HepG2 (cell line): ENCODE measurements around the gene DGAT2. TPM values are rescaled to one million over a fixed set of nuclear protein-coding genes. Genes with fewer than 3 reads are reported as not detected.

ENCODE experiments used
- CBX5 ChIP-seq: sonication (generic); formaldehyde crosslinking; IDR thresholded peaks from 2 replicates; pipeline ENCODE4 v1.4.0; 2020; ENCODE audit warnings: missing genetic modification reagents, borderline replicate concordance
- E2F5 ChIP-seq: sonication (generic); formaldehyde crosslinking; conservative IDR thresholded peaks from 2 replicates; pipeline ENCODE4 v1.4.0; 2020; ENCODE audit warnings: missing genetic modification reagents
- ETV6 ChIP-seq: sonication (generic); formaldehyde crosslinking; conservative IDR thresholded peaks from 2 replicates; pipeline ENCODE4 v1.4.0; 2020; ENCODE audit warnings: missing genetic modification reagents
- FOXK1 ChIP-seq: sonication (generic); formaldehyde crosslinking; IDR thresholded peaks from 2 replicates; pipeline ENCODE4 v1.4.0; 2020; ENCODE audit warnings: low read depth, missing genetic modification reagents, borderline replicate concordance
- JARID2 ChIP-seq: sonication (generic); formaldehyde crosslinking; IDR thresholded peaks from 2 replicates; pipeline ENCODE4 v1.8.1; 2023; ENCODE audit warnings: missing genetic modification reagents, inconsistent platforms; ENCODE audit not compliant: insufficient replicate concordance
- MBNL3 ChIP-seq: fragments of 250-450 bp; sonication (Bioruptor Pico); conservative IDR thresholded peaks from 2 replicates; pipeline ENCODE4 v1.8.0; 2022; ENCODE audit warnings: mild to moderate bottlenecking, inconsistent platforms
- RARA ChIP-seq: IDR thresholded peaks from 2 replicates; pipeline ENCODE4 v1.6.1; 2016; ENCODE audit warnings: missing genetic modification reagents, missing compliant biosample characterization
- RBM22 ChIP-seq: fragments of 200-400 bp; formaldehyde crosslinking; optimal IDR thresholded peaks from 2 replicates; pipeline ENCODE3; 2017; ENCODE audit warnings: mild to moderate bottlenecking, low read length, moderate library complexity
- RCOR2 ChIP-seq: IDR thresholded peaks from 2 replicates; pipeline ENCODE4 v1.6.1; 2016; ENCODE audit warnings: missing biosample characterization, missing genetic modification reagents
- REPIN1 ChIP-seq: sonication (generic); formaldehyde crosslinking; IDR thresholded peaks from 2 replicates; pipeline ENCODE4 v1.8.0; 2022; ENCODE audit warnings: missing genetic modification reagents, low read depth, mild to moderate bottlenecking, borderline replicate concordance
- SNAPC2 ChIP-seq: sonication (generic); formaldehyde crosslinking; IDR thresholded peaks from 2 replicates; pipeline ENCODE4 v1.8.1; 2022; ENCODE audit warnings: mild to moderate bottlenecking, missing genetic modification reagents
- TRIM24 ChIP-seq: sonication (generic); formaldehyde crosslinking; IDR thresholded peaks from 2 replicates; pipeline ENCODE4 v1.8.0; 2022; ENCODE audit warnings: mild to moderate bottlenecking, missing genetic modification reagents
- ZC3H4 ChIP-seq: sonication (generic); formaldehyde crosslinking; IDR thresholded peaks from 2 replicates; pipeline ENCODE4 v1.4.0; 2020; ENCODE audit warnings: missing genetic modification reagents, borderline replicate concordance
- ZFP62 ChIP-seq: sonication (generic); formaldehyde crosslinking; IDR thresholded peaks from 2 replicates; pipeline ENCODE4 v1.4.0; 2020; ENCODE audit warnings: missing genetic modification reagents
- ZNF234 ChIP-seq: sonication (generic); formaldehyde crosslinking; conservative IDR thresholded peaks from 2 replicates; pipeline ENCODE4 v1.5.1; 2020; ENCODE audit warnings: mild to moderate bottlenecking, missing genetic modification reagents
- ZNF318 ChIP-seq: sonication (generic); formaldehyde crosslinking; IDR thresholded peaks from 2 replicates; pipeline ENCODE4 v1.4.0; 2020; ENCODE audit warnings: mild to moderate bottlenecking, missing genetic modification reagents
- ZNF512B ChIP-seq: sonication (generic); formaldehyde crosslinking; IDR thresholded peaks from 2 replicates; pipeline ENCODE4 v1.5.1; 2020; ENCODE audit warnings: missing genetic modification reagents, mild to moderate bottlenecking, borderline replicate concordance
- ZNF879 ChIP-seq: sonication (generic); formaldehyde crosslinking; IDR thresholded peaks from 2 replicates; pipeline ENCODE4 v1.8.1; 2023; ENCODE audit warnings: missing genetic modification reagents
- polyA plus RNA-seq, 8 experiments: library from polyadenylated mRNA; depleted of rRNA in 3 of 8; stranded (reverse) in 7 of 8; unstranded in 1 of 8; fragments of >200 nt; fragmentation: Illumina TruSeq in 4 of 8; extraction: Trizol in 4 of 8; gene quantifications; 2 replicates each; pipeline versions ENCODE4 v1.2.1 to v1.2.3, GENCODE V29; 2011 to 2016; ENCODE audit warnings: low read depth in 4 of 8, missing spikeins in 1 of 8, mixed read lengths in 1 of 8; ENCODE audit not compliant: insufficient read depth in 1 of 8
- total RNA-seq, 5 experiments: library from RNA; depleted of rRNA; stranded (reverse); fragments of >200 nt; fragmentation: Illumina TruSeq; extraction: Trizol; gene quantifications; 2 replicates each; pipeline ENCODE4 v1.2.3, GENCODE V29; 2016; ENCODE audit warnings: low read depth in 1 of 5

Gene DGAT2
- total and polyA plus RNA-seq, 2 of the 13 experiments (the other 11 are each of a cell fraction or from before 2014, with no cell fraction given): 39.0 to 65.6 TPM

- no peak for TF ChIP-seq E2F5
- TF ChIP-seq RBM22: no peak
- no peak for TF ChIP-seq ZNF879 (CRISPR knock-in tag)
- TF ChIP-seq ZNF234 (CRISPR knock-in tag): no peak
- peak; percentile 66; the same call in 1 of the 2 replicates for TF ChIP-seq CBX5 (CRISPR knock-in tag)
- no peak for TF ChIP-seq ZC3H4
- peak; percentile 93 for TF ChIP-seq TRIM24 (CRISPR knock-in tag)
- TF ChIP-seq ZNF318 (CRISPR knock-in tag): no peak
- TF ChIP-seq JARID2 (CRISPR knock-in tag): no peak
- no peak for TF ChIP-seq ETV6 (CRISPR knock-in tag)
- no peak for TF ChIP-seq SNAPC2 (CRISPR knock-in tag)
- TF ChIP-seq REPIN1: no peak
- TF ChIP-seq RARA (CRISPR knock-in tag): peak; percentile 76
- peak; percentile 82; the same call in 1 of the 2 replicates for TF ChIP-seq RCOR2 (CRISPR knock-in tag)
- no peak for TF ChIP-seq ZNF512B (CRISPR knock-in tag)
- TF ChIP-seq FOXK1: peak; percentile 85; the same call in 1 of the 2 replicates
- TF ChIP-seq ZFP62: no peak
- no peak for TF ChIP-seq MBNL3 (CRISPR knock-in tag)
These were observed 5.7 kb upstream of the DGAT2 start (continued) for GRCh38 chr11:75762885-75763284.
